ENCODE results near the gene TTLL3. TPM values are rescaled to one million over a fixed set of nuclear protein-coding genes. Genes with fewer than 3 reads are reported as not detected.

TTLL3 gene
- total and polyA plus RNA-seq, 2 of the 8 experiments (the other 6 are each of a cell fraction or from before 2014, with no cell fraction given), result 5.9 to 8.9 TPM

DNA sequence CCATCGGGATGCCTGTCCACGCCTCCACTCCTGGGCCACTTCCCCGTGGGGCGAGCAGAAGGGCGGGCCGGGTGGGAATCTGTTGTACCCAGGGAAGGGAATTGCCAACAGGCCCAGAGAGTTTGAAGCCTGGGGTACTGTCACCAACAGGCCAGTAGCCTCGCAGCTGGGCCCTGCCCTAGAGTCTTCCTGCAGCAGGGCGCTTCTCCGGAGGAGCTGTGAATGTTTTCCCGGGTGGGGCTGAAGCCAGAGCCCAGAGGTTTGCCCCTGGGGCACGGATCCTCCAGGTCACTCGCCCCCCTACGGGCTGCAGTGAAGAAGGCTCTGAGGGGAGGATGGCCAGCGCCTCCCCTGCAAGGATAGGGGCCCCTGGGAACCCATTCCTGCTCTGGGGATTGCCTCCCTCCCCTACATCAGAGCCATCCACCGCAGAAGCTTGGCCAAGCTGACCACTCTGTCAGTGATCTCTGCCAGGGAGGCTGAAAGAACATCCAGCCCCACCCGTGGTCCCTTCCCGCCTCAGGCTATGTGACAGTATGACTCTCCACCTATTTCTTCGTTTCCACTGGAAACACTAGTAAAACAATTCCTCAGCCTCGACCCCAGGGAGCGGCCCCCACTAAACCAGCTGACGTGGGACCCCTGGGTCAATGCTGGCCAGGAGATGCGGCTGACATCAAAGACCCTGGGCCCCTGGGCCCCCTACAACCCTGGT, 53.2 kb downstream of the TTLL3 start:
- Histone ChIP-seq H3K18ac (ENCODE audit: extremely low read depth, low read length) (no peak overlapping the region), H2BK15ac (ENCODE audit: low read length) (no peak overlapping the region), H3K9me3 (ENCODE audit: insufficient read depth in 2 of 2, low read depth in 1 of 2, low read length in 1 of 2) (no peaks in the 10 kb centered on the region), H3K23me2 (ENCODE audit: low read depth, low read length) (peaks cover 4% of the 10 kb centered on the region; the same call in 1 of the 2 replicates), H4K5ac (ENCODE audit: insufficient read length, low read depth, low read length) (no peak overlapping the region), H2AK5ac (ENCODE audit: low read depth, low read length) (no peak overlapping the region), H2BK20ac (ENCODE audit: low read length) (no peak overlapping the region), H3K36me3 (ENCODE audit: control insufficient read depth in 2 of 4, insufficient read depth in 4 of 4, low read length in 3 of 4) (no peaks in the 10 kb centered on the region), H3K23ac (ENCODE audit: insufficient read length) (no peak overlapping the region), H2BK12ac (ENCODE audit: low read depth, low read length) (no peak overlapping the region), H3K14ac (ENCODE audit: insufficient read length) (no peak overlapping the region), H4K8ac (ENCODE audit: extremely low read depth, insufficient read depth, low read length) (peak overlapping the region; percentile 57; the same call in 1 of the 2 replicates), H2BK5ac (ENCODE audit: low read depth, low read length) (no peak overlapping the region), H3K79me1 (ENCODE audit: low read depth, low read length) (no peaks in the 10 kb centered on the region), H3K27me3 (replicated peaks in 1 of 4; ENCODE audit: control insufficient read depth in 3 of 4, extremely low read depth in 1 of 4, insufficient read depth in 3 of 4, low read length in 3 of 4) (peaks cover 0 to 12% (median 4%) of the 10 kb centered on the region in 4 experiments; a peak in 3 of 7 replicates), H2BK120ac (replicated peaks; ENCODE audit: low read depth, low read length) (no peak overlapping the region), H4K20me1 (replicated peaks in 1 of 2; ENCODE audit: control insufficient read depth in 1 of 2, insufficient read depth in 2 of 2, low read length in 2 of 2) (no peaks in the 10 kb centered on the region), H3K9ac (replicated peaks in 1 of 4; ENCODE audit: extremely low read depth in 1 of 4, low read depth in 3 of 4, low read length in 3 of 4) (no peak overlapping the region), H2AFZ (ENCODE audit: low read length) (no peak overlapping the region), H3K4ac (replicated peaks; ENCODE audit: insufficient read length, low read depth, low read length) (no peak overlapping the region), H3K56ac (replicated peaks; ENCODE audit: insufficient read length, low read depth, low read length) (no peak overlapping the region), H3K4me3 (ENCODE audit: extremely low read depth in 1 of 4, insufficient read depth in 2 of 4, low read depth in 3 of 4, low read length in 4 of 4) (peak overlapping the region in 3 of 4 experiments; percentile 21 to 57 (median 35); a peak in 5 of 8 replicates), H3K79me2 (ENCODE audit: control insufficient read depth in 1 of 2, insufficient read depth in 2 of 2, low read length in 2 of 2) (no peaks in the 10 kb centered on the region), H3K27ac (ENCODE audit: low read depth, low read length) (no peak overlapping the region), H3K4me2 (ENCODE audit: insufficient read depth in 1 of 2, low read depth in 2 of 2, low read length in 2 of 2) (peak overlapping the region; percentile 76 to 82), H3K4me1 (replicated peaks in 1 of 4; ENCODE audit: control insufficient read depth in 3 of 4, insufficient read depth in 4 of 4, low read length in 3 of 4) (peaks cover 0 to 5% (median 3%) of the 10 kb centered on the region in 4 experiments; a peak in 6 of 7 replicates), H4K91ac (replicated peaks; ENCODE audit: insufficient read length, low read length) (no peak overlapping the region)
- ChIA-PET POLR2A (ENCODE audit: partially characterized antibody) (no interaction called here), CTCF (ENCODE audit: partially characterized antibody) (interaction anchor here (0.9 kb wide), 1 partner anchor 51 kb away, joined by 3 read pairs; no protein-coding TSS in a partner anchor)
- DNase-seq (ENCODE audit: low read depth in 1 of 2, low spot score in 2 of 2) (no peak), FAIRE-seq (no peak)
- 79% methylated on average over 18 of the region's 22 CpGs; no CpG with 5 or more reads in 1 of the 2 experiments for WGBS, 2 experiments (ENCODE audit: extremely low coverage in 1 of 2, insufficient coverage in 1 of 2, insufficient read length in 1 of 2, insufficient replicate concordance in 2 of 2, low coverage in 1 of 2, low lambda C conversion rate in 2 of 2, missing lambda C conversion rate in 1 of 2)
- TF ChIP-seq HDAC2 (IDR thresholded peaks at IDR 0.05; ENCODE audit: borderline replicate concordance in 1 of 2, low read depth in 2 of 2, low read length in 2 of 2), result no peak
- TF ChIP-seq SUZ12 (IDR thresholded peaks at IDR 0.05; ENCODE audit: low read length), result no peak
- no peak for TF ChIP-seq NANOG (IDR thresholded peaks at IDR 0.05; ENCODE audit: insufficient read depth, low read depth, low read length, poor library complexity, severe bottlenecking)
- TF ChIP-seq EGR1 (IDR thresholded peaks at IDR 0.05; ENCODE audit: borderline replicate concordance, low read depth, low read length), result no peak
- no peak for TF ChIP-seq CBX5 (IDR thresholded peaks at IDR 0.05; ENCODE audit: low read depth, low read length)
- no peak for TF ChIP-seq PHF8 (conservative IDR thresholded peaks at IDR 0.05; ENCODE audit: low read depth, low read length)
- TF ChIP-seq MAFK (IDR thresholded peaks at IDR 0.05; ENCODE audit: low read depth, low read length), result no peak
- TF ChIP-seq RAD21 (IDR thresholded peaks at IDR 0.05 in 1 of 2, conservative IDR thresholded peaks at IDR 0.05 in 1 of 2; ENCODE audit: low read depth in 2 of 2, low read length in 2 of 2), result no peak
- TF ChIP-seq HDAC6 (IDR thresholded peaks at IDR 0.05; ENCODE audit: low read depth, low read length), result no peak

All from H1 (cell line).